ENCODE data around the gene WARS2. TPM values are rescaled to one million over a fixed set of nuclear protein-coding genes. Genes with fewer than 3 reads are reported as not detected.

WARS2 gene
- total and polyA plus RNA-seq, 4 donors = 8.3 to 20.9 (median 15.6) TPM

- DNase-seq (ENCODE audit: low read depth in 4 of 6, low spot score in 6 of 6) = no peak
- WGBS (ENCODE audit: insufficient coverage) = 96% methylated on average over 5 of the region's 6 CpGs
- Histone ChIP-seq H3K27me3 (ENCODE audit: control insufficient read depth, insufficient read depth, low read length) (no peaks in the 10 kb centered on the region), H3K4me1 (ENCODE audit: control insufficient read depth, insufficient read depth, low read length) (peaks cover 5% of the 10 kb centered on the region), H3K9me3 (ENCODE audit: control insufficient read depth, insufficient read depth, low read length) (no peaks in the 10 kb centered on the region), H3K36me3 (ENCODE audit: control insufficient read depth, insufficient read depth, low read length) (no peaks in the 10 kb centered on the region), H3K27ac (ENCODE audit: low read depth, low read length) (no peak overlapping the region), H3K4me3 (ENCODE audit: low read depth, low read length) (no peak overlapping the region)
Measured at GRCh38 chr1:119144813-119145212, 4.4 kb upstream of the WARS2 start.

- WGBS (ENCODE audit: insufficient coverage) = no CpG with 5 or more reads among the region's 1 CpG
- H3K27ac ChIP-seq (ENCODE audit: low read depth, low read length) = no peak overlapping the region
- no peaks in the 10 kb centered on the region for H3K9me3 ChIP-seq (ENCODE audit: control insufficient read depth, insufficient read depth, low read length)
- peaks cover 5% of the 10 kb centered on the region for H3K4me1 ChIP-seq (ENCODE audit: control insufficient read depth, insufficient read depth, low read length)
- H3K36me3 ChIP-seq (ENCODE audit: control insufficient read depth, insufficient read depth, low read length) = no peaks in the 10 kb centered on the region
- no peak overlapping the region for H3K4me3 ChIP-seq (ENCODE audit: low read depth, low read length)
- no peaks in the 10 kb centered on the region for H3K27me3 ChIP-seq (ENCODE audit: control insufficient read depth, insufficient read depth, low read length)
- no peak for DNase-seq (ENCODE audit: low read depth in 4 of 6, low spot score in 6 of 6)
Measured at GRCh38 chr1:119143706-119144105, 3.3 kb upstream of the WARS2 start.

- no peaks in the 10 kb centered on the region for H3K9me3 ChIP-seq (ENCODE audit: control insufficient read depth, insufficient read depth, low read length)
- no peak for DNase-seq (ENCODE audit: low read depth in 4 of 6, low spot score in 6 of 6)
- H3K27me3 ChIP-seq (ENCODE audit: control insufficient read depth, insufficient read depth, low read length) = no peaks in the 10 kb centered on the region
- WGBS (ENCODE audit: insufficient coverage) = no CpG with 5 or more reads among the region's 1 CpG
- H3K27ac ChIP-seq (ENCODE audit: low read depth, low read length) = no peak overlapping the region
- H3K4me1 ChIP-seq (ENCODE audit: control insufficient read depth, insufficient read depth, low read length) = peaks cover 5% of the 10 kb centered on the region
- no peak overlapping the region for H3K4me3 ChIP-seq (ENCODE audit: low read depth, low read length)
- H3K36me3 ChIP-seq (ENCODE audit: control insufficient read depth, insufficient read depth, low read length) = no peaks in the 10 kb centered on the region
Measured at GRCh38 chr1:119141660-119142059, 1.2 kb upstream of the WARS2 start.

- Histone ChIP-seq H3K27me3 (ENCODE audit: control insufficient read depth, insufficient read depth, low read length) (no peaks in the 10 kb centered on the region), H3K9me3 (ENCODE audit: control insufficient read depth, insufficient read depth, low read length) (no peaks in the 10 kb centered on the region), H3K27ac (ENCODE audit: low read depth, low read length) (peak overlapping the region; percentile 99), H3K4me1 (ENCODE audit: control insufficient read depth, insufficient read depth, low read length) (peaks cover 5% of the 10 kb centered on the region), H3K4me3 (ENCODE audit: low read depth, low read length) (peak overlapping the region; percentile 86), H3K36me3 (ENCODE audit: control insufficient read depth, insufficient read depth, low read length) (no peaks in the 10 kb centered on the region)
- WGBS (ENCODE audit: insufficient coverage) = 80% methylated on average over 10 of the region's 11 CpGs
- peak in 1 of 6 donors; percentile 32 for DNase-seq (ENCODE audit: low read depth in 4 of 6, low spot score in 6 of 6)
Measured at GRCh38 chr1:119141020-119141424, 569 bp upstream of the WARS2 start.

- peak overlapping the region; percentile 99 for H3K27ac ChIP-seq (ENCODE audit: low read depth, low read length)
- H3K36me3 ChIP-seq (ENCODE audit: control insufficient read depth, insufficient read depth, low read length) = no peaks in the 10 kb centered on the region
- WGBS (ENCODE audit: insufficient coverage) = under 1% methylated on average over 7 of the region's 10 CpGs
- no peaks in the 10 kb centered on the region for H3K27me3 ChIP-seq (ENCODE audit: control insufficient read depth, insufficient read depth, low read length)
- peaks cover 5% of the 10 kb centered on the region for H3K4me1 ChIP-seq (ENCODE audit: control insufficient read depth, insufficient read depth, low read length)
- no peak for DNase-seq (ENCODE audit: low read depth in 4 of 6, low spot score in 6 of 6)
- H3K4me3 ChIP-seq (ENCODE audit: low read depth, low read length) = peak overlapping the region; percentile 86
- H3K9me3 ChIP-seq (ENCODE audit: control insufficient read depth, insufficient read depth, low read length) = no peaks in the 10 kb centered on the region
Measured at GRCh38 chr1:119139857-119140176, 636 bp downstream of the WARS2 start.

- Histone ChIP-seq H3K4me3 (ENCODE audit: low read depth, low read length) (peak overlapping the region; percentile 86), H3K4me1 (ENCODE audit: control insufficient read depth, insufficient read depth, low read length) (peaks cover 5% of the 10 kb centered on the region), H3K27ac (ENCODE audit: low read depth, low read length) (peak overlapping the region; percentile 99), H3K27me3 (ENCODE audit: control insufficient read depth, insufficient read depth, low read length) (no peaks in the 10 kb centered on the region), H3K36me3 (ENCODE audit: control insufficient read depth, insufficient read depth, low read length) (no peaks in the 10 kb centered on the region), H3K9me3 (ENCODE audit: control insufficient read depth, insufficient read depth, low read length) (no peaks in the 10 kb centered on the region)
- 18% methylated on average over 3 of the region's 5 CpGs for WGBS (ENCODE audit: insufficient coverage)
- DNase-seq (ENCODE audit: low read depth in 4 of 6, low spot score in 6 of 6) = peak in 1 of 6 donors; percentile 11
Measured at GRCh38 chr1:119139403-119139802, 1.1 kb downstream of the WARS2 start.

- no peak overlapping the region for H3K27ac ChIP-seq (ENCODE audit: low read depth, low read length)
Measured at GRCh38 chr1:119136401-119136800, 4.1 kb downstream of the WARS2 start.

GRCh38 chr1:119133987-119134386 is 6.5 kb downstream of the WARS2 start:
- H3K4me3 ChIP-seq (ENCODE audit: low read depth, low read length) = no peak overlapping the region
- H3K27me3 ChIP-seq (ENCODE audit: control insufficient read depth, insufficient read depth, low read length) = no peaks in the 10 kb centered on the region
- H3K4me1 ChIP-seq (ENCODE audit: control insufficient read depth, insufficient read depth, low read length) = no peaks in the 10 kb centered on the region
- no peak for DNase-seq (ENCODE audit: low read depth in 4 of 6, low spot score in 6 of 6)
- no peaks in the 10 kb centered on the region for H3K9me3 ChIP-seq (ENCODE audit: control insufficient read depth, insufficient read depth, low read length)
- H3K36me3 ChIP-seq (ENCODE audit: control insufficient read depth, insufficient read depth, low read length) = no peaks in the 10 kb centered on the region
- H3K27ac ChIP-seq (ENCODE audit: low read depth, low read length) = no peak overlapping the region
- no CpG with 5 or more reads among the region's 1 CpG for WGBS (ENCODE audit: insufficient coverage)

More at GRCh38 chr1:119136401-119136800, 4.1 kb downstream of the WARS2 start:
- Histone ChIP-seq H3K4me1 (ENCODE audit: control insufficient read depth, insufficient read depth, low read length) (peaks cover 5% of the 10 kb centered on the region), H3K9me3 (ENCODE audit: control insufficient read depth, insufficient read depth, low read length) (no peaks in the 10 kb centered on the region), H3K36me3 (ENCODE audit: control insufficient read depth, insufficient read depth, low read length) (no peaks in the 10 kb centered on the region), H3K27me3 (ENCODE audit: control insufficient read depth, insufficient read depth, low read length) (no peaks in the 10 kb centered on the region), H3K4me3 (ENCODE audit: low read depth, low read length) (no peak overlapping the region)
- WGBS (ENCODE audit: insufficient coverage) = no CpG with 5 or more reads among the region's 3 CpGs
- DNase-seq (ENCODE audit: low read depth in 4 of 6, low spot score in 6 of 6) = no peak

- DNase-seq (ENCODE audit: low read depth in 4 of 6, low spot score in 6 of 6) = no peak
- no peaks in the 10 kb centered on the region for H3K36me3 ChIP-seq (ENCODE audit: control insufficient read depth, insufficient read depth, low read length)
- H3K4me1 ChIP-seq (ENCODE audit: control insufficient read depth, insufficient read depth, low read length) = no peaks in the 10 kb centered on the region
- WGBS (ENCODE audit: insufficient coverage) = 86% methylated on average over 2 of the region's 3 CpGs
- no peaks in the 10 kb centered on the region for H3K9me3 ChIP-seq (ENCODE audit: control insufficient read depth, insufficient read depth, low read length)
- H3K27me3 ChIP-seq (ENCODE audit: control insufficient read depth, insufficient read depth, low read length) = no peaks in the 10 kb centered on the region
- H3K27ac ChIP-seq (ENCODE audit: low read depth, low read length) = no peak overlapping the region
- no peak overlapping the region for H3K4me3 ChIP-seq (ENCODE audit: low read depth, low read length)
Measured at GRCh38 chr1:119132179-119132578, 8.3 kb downstream of the WARS2 start.

- no peaks in the 10 kb centered on the region for H3K36me3 ChIP-seq (ENCODE audit: control insufficient read depth, insufficient read depth, low read length)
- DNase-seq (ENCODE audit: low read depth in 4 of 6, low spot score in 6 of 6) = no peak
- no CpG with 5 or more reads among the region's 1 CpG for WGBS (ENCODE audit: insufficient coverage)
- H3K9me3 ChIP-seq (ENCODE audit: control insufficient read depth, insufficient read depth, low read length) = peaks cover 1% of the 10 kb centered on the region
- no peaks in the 10 kb centered on the region for H3K27me3 ChIP-seq (ENCODE audit: control insufficient read depth, insufficient read depth, low read length)
- H3K4me3 ChIP-seq (ENCODE audit: low read depth, low read length) = no peak overlapping the region
- no peak overlapping the region for H3K27ac ChIP-seq (ENCODE audit: low read depth, low read length)
- no peaks in the 10 kb centered on the region for H3K4me1 ChIP-seq (ENCODE audit: control insufficient read depth, insufficient read depth, low read length)
Measured at GRCh38 chr1:119125874-119126273, 14.6 kb downstream of the WARS2 start.

All from spinal cord (tissue), 10 donors.